ENCODE measurements around the gene MLKL. TPM values are rescaled to one million over a fixed set of nuclear protein-coding genes. Genes with fewer than 3 reads are reported as not detected.

The MLKL gene
- total RNA-seq, 1 experiment from 2014 or later: 9.7 TPM

DNA sequence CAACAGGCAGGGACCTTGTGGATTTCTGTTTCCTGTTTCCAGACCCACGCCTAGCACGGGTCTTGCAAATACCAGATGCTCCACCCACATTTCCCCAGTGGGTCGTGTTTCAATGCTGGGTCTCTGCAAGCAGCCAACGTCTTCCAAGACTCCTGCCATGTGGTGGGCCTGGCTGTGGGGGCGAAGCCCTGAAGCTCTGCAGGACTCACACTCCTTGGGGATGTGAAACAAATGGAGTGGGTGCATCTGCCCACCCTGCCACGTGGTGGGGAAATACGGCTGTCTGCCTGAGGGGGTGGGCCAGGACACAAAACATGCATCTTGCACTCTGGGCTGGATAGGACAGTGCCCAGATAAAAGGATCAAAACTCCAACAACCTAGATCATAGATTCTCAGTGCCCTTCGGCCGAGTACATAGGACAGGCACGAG is 41.4 kb upstream of the MLKL start:
- ChIA-PET POLR2A (no interaction called here), CTCF (no interaction called here)
- H3K9me3 Mint-ChIP-seq (ENCODE audit: unreplicated experiment): no peaks in the 10 kb centered on the region
- peaks cover 8% of the 10 kb centered on the region for H3K36me3 Mint-ChIP-seq (ENCODE audit: insufficient read depth, unreplicated experiment)
- no peak overlapping the region for H3K27ac Mint-ChIP-seq (ENCODE audit: unreplicated experiment)
- Histone ChIP-seq H3K9me3 (no peaks in the 10 kb centered on the region), H3K36me3 (ENCODE audit: control insufficient read depth, insufficient read depth, low read length) (no peaks in the 10 kb centered on the region), H3K27me3 (replicated peaks; ENCODE audit: control insufficient read depth, insufficient read depth, low read length) (no peaks in the 10 kb centered on the region), H3K4me1 (peaks cover 15% of the 10 kb centered on the region), H3K4me3 (ENCODE audit: low read depth, low read length) (no peak overlapping the region)
- no peak overlapping the region for H3K4me3 Mint-ChIP-seq (ENCODE audit: unreplicated experiment)
- TF ChIP-seq, protein P1, sequence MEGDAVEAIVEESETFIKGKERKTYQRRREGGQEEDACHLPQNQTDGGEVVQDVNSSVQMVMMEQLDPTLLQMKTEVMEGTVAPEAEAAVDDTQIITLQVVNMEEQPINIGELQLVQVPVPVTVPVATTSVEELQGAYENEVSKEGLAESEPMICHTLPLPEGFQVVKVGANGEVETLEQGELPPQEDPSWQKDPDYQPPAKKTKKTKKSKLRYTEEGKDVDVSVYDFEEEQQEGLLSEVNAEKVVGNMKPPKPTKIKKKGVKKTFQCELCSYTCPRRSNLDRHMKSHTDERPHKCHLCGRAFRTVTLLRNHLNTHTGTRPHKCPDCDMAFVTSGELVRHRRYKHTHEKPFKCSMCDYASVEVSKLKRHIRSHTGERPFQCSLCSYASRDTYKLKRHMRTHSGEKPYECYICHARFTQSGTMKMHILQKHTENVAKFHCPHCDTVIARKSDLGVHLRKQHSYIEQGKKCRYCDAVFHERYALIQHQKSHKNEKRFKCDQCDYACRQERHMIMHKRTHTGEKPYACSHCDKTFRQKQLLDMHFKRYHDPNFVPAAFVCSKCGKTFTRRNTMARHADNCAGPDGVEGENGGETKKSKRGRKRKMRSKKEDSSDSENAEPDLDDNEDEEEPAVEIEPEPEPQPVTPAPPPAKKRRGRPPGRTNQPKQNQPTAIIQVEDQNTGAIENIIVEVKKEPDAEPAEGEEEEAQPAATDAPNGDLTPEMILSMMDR (IDR thresholded peaks at IDR 0.05; ENCODE audit: insufficient read depth in 1 of 2, low read depth in 1 of 2, low read length in 1 of 2, severe bottlenecking in 1 of 2, unreplicated experiment in 1 of 2): no peak
- no peaks in the 10 kb centered on the region for H3K4me1 Mint-ChIP-seq (ENCODE audit: low read depth, unreplicated experiment)
- BruUV-seq (replicated peaks): no TSS peak
- no peak for DNase-seq
- H3K27me3 Mint-ChIP-seq (ENCODE audit: insufficient read depth, unreplicated experiment): no peaks in the 10 kb centered on the region
- intact Hi-C loops (cut with micrococcal nuclease; ENCODE audit: unreplicated experiment): no loop called here

DNA sequence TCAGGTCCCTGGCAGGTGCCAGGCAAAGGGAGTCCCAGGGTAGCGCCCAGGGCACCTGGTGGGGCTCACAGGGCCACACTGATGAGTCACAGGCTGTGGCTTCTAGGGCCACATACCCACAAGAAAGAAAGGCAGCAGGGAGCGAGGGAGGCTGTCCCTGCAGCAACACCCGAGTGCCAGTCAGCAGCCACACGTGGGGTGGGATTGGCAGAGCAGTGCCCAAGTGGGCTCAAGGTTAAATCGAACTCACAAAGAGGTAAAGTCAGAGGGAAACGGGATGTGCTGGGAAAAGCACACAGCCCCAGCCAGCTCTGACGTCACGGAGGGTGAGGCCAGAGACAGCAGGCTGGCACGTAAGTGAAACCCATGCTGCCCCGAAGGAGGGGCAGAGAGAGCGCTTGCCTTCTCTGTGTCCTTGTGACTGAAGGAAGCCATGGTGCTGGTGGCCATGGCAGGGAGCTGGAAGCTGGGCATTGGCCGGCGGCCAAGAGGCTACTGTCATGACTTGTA is 40.2 kb upstream of the MLKL start:
- POLR2A ChIA-PET: no interaction called here
- Histone ChIP-seq H3K27me3 (replicated peaks; ENCODE audit: control insufficient read depth, insufficient read depth, low read length) (no peaks in the 10 kb centered on the region), H3K4me3 (ENCODE audit: low read depth, low read length) (no peak overlapping the region), H3K4me1 (peaks cover 15% of the 10 kb centered on the region), H3K9me3 (no peaks in the 10 kb centered on the region), H3K36me3 (ENCODE audit: control insufficient read depth, insufficient read depth, low read length) (no peaks in the 10 kb centered on the region)
- Mint-ChIP-seq H3K9me3 (ENCODE audit: unreplicated experiment) (no peaks in the 10 kb centered on the region), H3K36me3 (ENCODE audit: insufficient read depth, unreplicated experiment) (peaks cover 8% of the 10 kb centered on the region), H3K4me3 (ENCODE audit: unreplicated experiment) (no peak overlapping the region), H3K27ac (ENCODE audit: unreplicated experiment) (no peak overlapping the region), H3K27me3 (ENCODE audit: insufficient read depth, unreplicated experiment) (no peaks in the 10 kb centered on the region), H3K4me1 (ENCODE audit: low read depth, unreplicated experiment) (no peaks in the 10 kb centered on the region)
- DNase-seq: no peak
- no TSS peak for BruUV-seq (replicated peaks)
- CTCF ChIA-PET: no interaction called here
- TF ChIP-seq, protein P1 (IDR thresholded peaks at IDR 0.05; ENCODE audit: insufficient read depth in 1 of 2, low read depth in 1 of 2, low read length in 1 of 2, severe bottlenecking in 1 of 2, unreplicated experiment in 1 of 2): no peak
- intact Hi-C loops (cut with micrococcal nuclease; ENCODE audit: unreplicated experiment): no loop called here

DNA sequence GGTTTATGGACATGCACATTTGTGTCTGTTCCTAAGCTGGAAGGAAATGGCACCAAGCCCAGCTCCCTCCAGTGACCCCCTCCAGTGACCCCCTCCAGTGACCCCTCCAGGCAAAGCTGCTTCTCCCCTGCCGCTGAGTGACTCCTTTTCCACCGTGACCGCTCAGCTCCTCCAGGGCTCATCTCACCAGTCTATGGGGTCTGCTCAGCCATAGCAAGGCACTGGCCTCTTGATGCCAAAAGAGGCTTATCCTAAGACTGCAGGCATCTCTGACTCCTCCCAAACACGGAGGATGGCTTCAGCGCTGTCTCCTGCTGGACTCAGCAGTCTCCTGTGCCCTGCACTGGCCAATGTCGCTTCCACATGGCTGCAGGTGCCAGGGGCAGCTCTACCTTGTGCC is 38.6 kb upstream of the MLKL start:
- ChIA-PET POLR2A (no interaction called here), CTCF (no interaction called here)
- DNase-seq: no peak
- H3K9me3 Mint-ChIP-seq (ENCODE audit: unreplicated experiment): no peaks in the 10 kb centered on the region
- H3K36me3 Mint-ChIP-seq (ENCODE audit: insufficient read depth, unreplicated experiment): peaks cover 8% of the 10 kb centered on the region
- H3K27me3 Mint-ChIP-seq (ENCODE audit: insufficient read depth, unreplicated experiment): no peaks in the 10 kb centered on the region
- H3K27ac Mint-ChIP-seq (ENCODE audit: unreplicated experiment): no peak overlapping the region
- H3K4me1 Mint-ChIP-seq (ENCODE audit: low read depth, unreplicated experiment): no peaks in the 10 kb centered on the region
- Histone ChIP-seq H3K9me3 (no peaks in the 10 kb centered on the region), H3K27me3 (replicated peaks; ENCODE audit: control insufficient read depth, insufficient read depth, low read length) (no peaks in the 10 kb centered on the region), H3K4me3 (ENCODE audit: low read depth, low read length) (no peak overlapping the region), H3K36me3 (ENCODE audit: control insufficient read depth, insufficient read depth, low read length) (no peaks in the 10 kb centered on the region), H3K4me1 (peaks cover 14% of the 10 kb centered on the region)
- no peak overlapping the region for H3K4me3 Mint-ChIP-seq (ENCODE audit: unreplicated experiment)
- intact Hi-C loops (cut with micrococcal nuclease; ENCODE audit: unreplicated experiment): no loop called here
- BruUV-seq (replicated peaks): no TSS peak
- TF ChIP-seq, protein P1 (IDR thresholded peaks at IDR 0.05; ENCODE audit: insufficient read depth in 1 of 2, low read depth in 1 of 2, low read length in 1 of 2, severe bottlenecking in 1 of 2, unreplicated experiment in 1 of 2): no peak

Measured in Caco-2 (cell line).